Thyroid gland (tissue), 4 donors: ENCODE data around the gene MTMR2. TPM values are rescaled to one million over a fixed set of nuclear protein-coding genes. Genes with fewer than 3 reads are reported as not detected.
A peak's percentile ranks its signal among the peaks of the same experiment; 100 is the strongest.

Experiments
- DNase-seq, 2 donors: peaks; one replicate each; pipeline ENCODE4 v3.0.0-alpha.2; 2019
- H3K27ac ChIP-seq, 3 donors: fragments of 200-600 bp; sonication (generic); 1 replicate in 2 of 3; 2 replicates in 1 of 3; pipeline ENCODE4 v1.5.1; 2016 to 2019; ENCODE audit warnings: mild to moderate bottlenecking in 1 of 3, moderate library complexity in 1 of 3
- H3K27me3 ChIP-seq: fragments of 200-600 bp; sonication (generic); one replicate; pipeline ENCODE4 v1.5.1; 2019
- H3K36me3 ChIP-seq, 2 donors: fragments of 200-600 bp; sonication (generic); one replicate each; pipeline ENCODE4 v1.5.1; 2016 to 2019
- H3K4me1 ChIP-seq, 2 donors: fragments of 200-600 bp; sonication (generic); one replicate each; pipeline ENCODE4 v1.5.1; 2017 to 2019
- H3K4me3 ChIP-seq, 3 donors: fragments of 200-600 bp; sonication (generic); replicated peaks in 1 of 3; 1 replicate in 2 of 3; 2 replicates in 1 of 3; pipeline ENCODE4 v1.5.1; 2016; ENCODE audit warnings: mild to moderate bottlenecking in 1 of 3
- H3K9me3 ChIP-seq: fragments of 200-600 bp; sonication (generic); one replicate; pipeline ENCODE4 v1.5.1; 2017
- CTCF ChIP-seq, 6 experiments: fragments of 200-600 bp in 3 of 6; fragments of 450-650 bp in 3 of 6; sonication (generic) in 3 of 6; IDR thresholded peaks; one replicate each; pipeline ENCODE4 v1.5.1; 2016 to 2019; ENCODE audit warnings: antibody characterized with exemption in 6 of 6, mild to moderate bottlenecking in 2 of 6, inconsistent platforms in 1 of 6, moderate library complexity in 1 of 6
- POLR2A ChIP-seq, 2 donors: fragments of 450-650 bp; IDR thresholded peaks; one replicate each; pipeline ENCODE4 v1.6.1; 2017; ENCODE audit warnings: antibody characterized with exemption in 2 of 2, mild to moderate bottlenecking in 2 of 2, moderate library complexity in 1 of 2
- WGBS, 2 donors: methylation state at CpG; one replicate each; pipeline ENCODE4 v1.1.5; 2017; 5-methylcytosine and 5-hydroxymethylcytosine counted together
- intact Hi-C: fragments of 100-400 bp; cut with DNase I; formaldehyde crosslinking; loops from one replicate; pipeline ENCODE4 v1.15.1; 2023
- small RNA-seq: library from RNA; depleted of rRNA; stranded (forward); fragments of <200 nt; gene quantifications from one replicate; pipeline ENCODE3, GENCODE V24; 2016
- total RNA-seq, 4 donors: library from RNA; depleted of rRNA; stranded (reverse); fragments of >200 nt; gene quantifications; one replicate each; pipeline ENCODE4 v1.2.3, GENCODE V29; 2016

MTMR2 gene
- total RNA-seq, 4 donors from 2014 or later: 24.1 to 27.5 (median 27.0) TPM

- peak overlapping the region; percentile 96 to 100 (median 97) for H3K27ac ChIP-seq
- peaks cover 17 to 20% of the 10 kb centered on the region in 2 donors for H3K4me1 ChIP-seq
- H3K27me3 ChIP-seq: no peaks in the 10 kb centered on the region
- no peaks in the 10 kb centered on the region for H3K9me3 ChIP-seq
- TF ChIP-seq CTCF (IDR thresholded peaks at IDR 0.05) (no peak), POLR2A (IDR thresholded peaks at IDR 0.05) (peak in 1 of 2 donors; percentile 64)
- H3K36me3 ChIP-seq: peaks cover 0 to 5% of the 10 kb centered on the region in 2 donors
- DNase-seq: peak; percentile 88 to 89
- H3K4me3 ChIP-seq: peak overlapping the region; percentile 7 to 91 (median 84)
- intact Hi-C loops: no loop called here
- WGBS, 2 donors: 5 to 7% methylated on average over 27 to 29 of the region's 29 CpGs
Measured at GRCh38 chr11:95790933-95791708, 132.8 kb downstream of the MTMR2 start.

GRCh38 chr11:95790123-95790932 is 133.6 kb downstream of the MTMR2 start, which contains the start of gene CEP57:
TSS of gene CEP57 (plus strand) at chr11:95790498. CDS start at chr11:95790699, 201 bp downstream.
- H3K4me1 ChIP-seq: peaks cover 17 to 20% of the 10 kb centered on the region in 2 donors
- peaks cover 6 to 13% of the 10 kb centered on the region in 2 donors for H3K36me3 ChIP-seq
- H3K9me3 ChIP-seq: no peaks in the 10 kb centered on the region
- H3K27ac ChIP-seq: peak within 1 kb of the TSS; percentile 96 to 100 (median 97)
- peak within 1 kb of the TSS; percentile 69 to 91 (median 84) for H3K4me3 ChIP-seq
- intact Hi-C loops: no loop called here
- 0% methylated on average over 41 to 48 of the region's 55 CpGs for WGBS, 2 donors
- peak; percentile 94 to 95 for DNase-seq
- TF ChIP-seq CTCF (IDR thresholded peaks at IDR 0.05): no peak
- peak; percentile 21 to 81 for TF ChIP-seq POLR2A (IDR thresholded peaks at IDR 0.05)
- no peaks in the 10 kb centered on the region for H3K27me3 ChIP-seq

GRCh38 chr11:95789506-95790122 is 134.3 kb downstream of the MTMR2 start, which contains the start of gene FAM76B:
TSS of gene FAM76B (minus strand) at chr11:95789782. CDS start at chr11:95789478, 304 bp downstream.
- Histone ChIP-seq H3K36me3 (peaks cover 13 to 19% of the 10 kb centered on the region in 2 donors), H3K27me3 (no peaks in the 10 kb centered on the region), H3K4me1 (peaks cover 17 to 20% of the 10 kb centered on the region in 2 donors), H3K27ac (peak within 1 kb of the TSS; percentile 96 to 100 (median 97)), H3K4me3 (peak within 1 kb of the TSS; percentile 69 to 91 (median 84)), H3K9me3 (no peaks in the 10 kb centered on the region)
- intact Hi-C loops: no loop called here
- 0% methylated on average over 21 to 22 of the region's 62 CpGs for WGBS, 2 donors
- peak; percentile 98 for DNase-seq
- TF ChIP-seq POLR2A (IDR thresholded peaks at IDR 0.05): peak; percentile 58 to 94
- TF ChIP-seq CTCF (IDR thresholded peaks at IDR 0.05): no peak

GRCh38 chr11:95788921-95789505 is 134.9 kb downstream of the MTMR2 start:
- DNase-seq: no peak

More at GRCh38 chr11:95788921-95789505, 134.9 kb downstream of the MTMR2 start:
- Histone ChIP-seq H3K36me3 (peaks cover 14 to 20% of the 10 kb centered on the region in 2 donors), H3K27ac (peak overlapping the region; percentile 96 to 100 (median 97)), H3K27me3 (no peaks in the 10 kb centered on the region), H3K9me3 (no peaks in the 10 kb centered on the region), H3K4me1 (peaks cover 17 to 20% of the 10 kb centered on the region in 2 donors), H3K4me3 (peak overlapping the region; percentile 69 to 91 (median 84))
- TF ChIP-seq POLR2A (IDR thresholded peaks at IDR 0.05) (no peak), CTCF (IDR thresholded peaks at IDR 0.05) (no peak)
- 1% methylated on average over 18 to 22 of the region's 34 CpGs for WGBS, 2 donors
- intact Hi-C loops: no loop called here

Small RNAs within 50 kb of the gene (small RNA-seq; reads per million reads assigned to genes)
- gene RNA5SP345: not detected

Other genes starting within 250 kb of the MTMR2 start
- gene FAM76B, start 134.3 kb downstream of the MTMR2 start, total RNA-seq: 10 to 100 TPM; 37.4 to 61.9 (median 46.8) TPM
- 10 to 100 TPM; 41.3 to 57.7 (median 53.7) TPM for gene CEP57, start 133.6 kb downstream of the MTMR2 start, total RNA-seq